IMR-90 (cell line): ENCODE measurements around the gene BPGM. TPM values are rescaled to one million over a fixed set of nuclear protein-coding genes. Genes with fewer than 3 reads are reported as not detected.
A peak's percentile ranks its signal among the peaks of the same experiment; 100 is the strongest.

Source experiments
- ATAC-seq: fragments of 200-7000 bp; cut with Tn5 transposase; 2 replicates; pipeline ENCODE4 v1.9.1; 2020; ENCODE audit warnings: low read depth, mild to moderate bottlenecking, moderate library complexity
- BruUV-seq: library from RNA; stranded (reverse); fragments of 400-500 nt; replicated peaks from 2 replicates; lab custom pipeline; 2021; lab: Mats Ljungman, UMichigan
- CTCF ChIA-PET: fragments of 300-600 bp; formaldehyde crosslinking; extraction: SDS; loops from one replicate; lab custom pipeline; 2021; ENCODE audit warnings: antibody characterized with exemption; lab: Yijun Ruan, JAX
- POLR2A ChIA-PET: fragments of 300-600 bp; sonication (Branson Sonifier 250); formaldehyde crosslinking; loops from one replicate; lab custom pipeline; 2022; ENCODE audit warnings: antibody characterized with exemption; ENCODE audit not compliant: unreplicated experiment; lab: Charles Lee
- DNase-seq: peaks from one replicate; pipeline ENCODE4 v3.0.0; 2013
- H2AFZ ChIP-seq: replicated peaks from 2 replicates; pipeline ENCODE3; 2013; ENCODE audit warnings: low read length, mild to moderate bottlenecking; ENCODE audit not compliant: poor library complexity
- H2AK5ac ChIP-seq: 2 replicates; pipeline ENCODE4 v1.6.1; 2013; ENCODE audit warnings: low read depth, low read length, inconsistent platforms
- H2AK9ac ChIP-seq: replicated peaks from 2 replicates; pipeline ENCODE3; 2013; ENCODE audit warnings: mild to moderate bottlenecking, low read depth, low read length, moderate library complexity; ENCODE audit not compliant: poor library complexity
- H2BK120ac ChIP-seq: 2 replicates; pipeline ENCODE4 v1.6.1; 2013; ENCODE audit warnings: low read depth, low read length, inconsistent platforms
- H2BK15ac ChIP-seq: 3 replicates; pipeline ENCODE4 v1.6.1; 2013; ENCODE audit warnings: low read depth, low read length, inconsistent platforms
- H2BK20ac ChIP-seq: 2 replicates; pipeline ENCODE4 v1.6.1; 2013; ENCODE audit warnings: low read depth, mild to moderate bottlenecking, inconsistent platforms, low read length, moderate library complexity
- H2BK5ac ChIP-seq: 2 replicates; pipeline ENCODE4 v1.6.1; 2013; ENCODE audit warnings: mild to moderate bottlenecking, low read depth, low read length, inconsistent platforms; ENCODE audit not compliant: poor library complexity, severe bottlenecking
- H3K14ac ChIP-seq: replicated peaks from 2 replicates; pipeline ENCODE4 v1.6.1; 2013; ENCODE audit warnings: low read depth, low read length, inconsistent platforms
- H3K18ac ChIP-seq: 2 replicates; pipeline ENCODE4 v1.6.1; 2013; ENCODE audit warnings: low read depth, low read length, control low read depth
- H3K23ac ChIP-seq: 2 replicates; pipeline ENCODE4 v1.6.1; 2013; ENCODE audit warnings: low read depth, low read length, inconsistent platforms
- H3K27ac ChIP-seq: 2 replicates; pipeline ENCODE4 v1.5.1; 2013; ENCODE audit warnings: mild to moderate bottlenecking, control low read depth, low read length; ENCODE audit not compliant: insufficient read depth
- H3K27me3 ChIP-seq: 2 replicates; pipeline ENCODE4 v1.6.1; 2013; ENCODE audit warnings: low read length; ENCODE audit not compliant: control insufficient read depth, insufficient read depth
- H3K36me3 ChIP-seq: 2 replicates; pipeline ENCODE4 v1.6.1; 2013; ENCODE audit warnings: low read length, mixed read lengths; ENCODE audit not compliant: control insufficient read depth, insufficient read depth
- H3K4ac ChIP-seq: 2 replicates; pipeline ENCODE4 v1.6.1; 2013; ENCODE audit warnings: low read depth, low read length, inconsistent platforms
- H3K4me1 ChIP-seq: 2 replicates; pipeline ENCODE4 v1.6.1; 2013; ENCODE audit warnings: low read length, mixed read lengths; ENCODE audit not compliant: control insufficient read depth, insufficient read depth
- H3K4me2 ChIP-seq: 2 replicates; pipeline ENCODE4 v1.6.1; 2013; ENCODE audit warnings: low read depth, mild to moderate bottlenecking, control low read depth, low read length, moderate library complexity
- H3K4me3 ChIP-seq: 2 replicates; pipeline ENCODE4 v1.5.1; 2013; ENCODE audit warnings: low read depth, mild to moderate bottlenecking, control low read depth, low read length, moderate library complexity; ENCODE audit not compliant: insufficient read depth
- H3K56ac ChIP-seq: 2 replicates; pipeline ENCODE4 v1.6.1; 2013; ENCODE audit warnings: low read length, inconsistent platforms; ENCODE audit not compliant: insufficient read depth; ENCODE audit errors: extremely low read depth
- H3K79me1 ChIP-seq, 2 experiments: 2 replicates each; pipeline ENCODE4 v1.6.1; 2013; ENCODE audit warnings: low read length in 2 of 2, inconsistent platforms in 1 of 2, low read depth in 1 of 2
- H3K9ac ChIP-seq: 2 replicates; pipeline ENCODE4 v1.6.1; 2013; ENCODE audit warnings: low read depth, low read length, control low read depth
- H3K9me1 ChIP-seq: 2 replicates; pipeline ENCODE4 v1.6.1; 2013; ENCODE audit warnings: low read length, inconsistent platforms; ENCODE audit not compliant: insufficient read depth
- H3K9me3 ChIP-seq: 2 replicates; pipeline ENCODE4 v1.6.1; 2013; ENCODE audit warnings: low read length; ENCODE audit not compliant: control insufficient read depth, insufficient read depth
- H4K20me1 ChIP-seq: 2 replicates; pipeline ENCODE4 v1.6.1; 2013; ENCODE audit warnings: low read length, inconsistent platforms; ENCODE audit not compliant: insufficient read depth
- H4K5ac ChIP-seq: 2 replicates; pipeline ENCODE4 v1.6.1; 2013; ENCODE audit warnings: mild to moderate bottlenecking, low read depth, low read length, control low read depth
- H4K8ac ChIP-seq, 2 experiments: 2 replicates each; pipeline ENCODE4 v1.6.1; 2013; ENCODE audit warnings: low read depth in 2 of 2, low read length in 2 of 2, control low read depth in 1 of 2, inconsistent platforms in 1 of 2
- H4K91ac ChIP-seq: 2 replicates; pipeline ENCODE4 v1.6.1; 2013; ENCODE audit warnings: low read depth, low read length, inconsistent platforms; ENCODE audit not compliant: insufficient read depth
- BHLHE40 ChIP-seq: fragments of 150-350 bp; IDR thresholded peaks from 2 replicates; pipeline ENCODE4 v1.6.1; 2016; ENCODE audit warnings: mild to moderate bottlenecking, low read depth, low read length
- CHD1 ChIP-seq: IDR thresholded peaks from 2 replicates; pipeline ENCODE4 v1.6.1; 2012; ENCODE audit warnings: low read depth, low read length, improper control_type of control experiment
- FOS ChIP-seq: fragments of 150-350 bp; IDR thresholded peaks from 2 replicates; pipeline ENCODE4 v1.6.1; 2016; ENCODE audit warnings: low read depth, low read length
- MAFK ChIP-seq: IDR thresholded peaks from 2 replicates; pipeline ENCODE4 v1.6.1; 2012; ENCODE audit warnings: low read depth, low read length, improper control_type of control experiment
- MXI1 ChIP-seq: IDR thresholded peaks from 2 replicates; pipeline ENCODE4 v1.6.1; 2012; ENCODE audit warnings: low read depth, mild to moderate bottlenecking, low read length, moderate library complexity, borderline replicate concordance
- POLR2A ChIP-seq: IDR thresholded peaks from 2 replicates; pipeline ENCODE4 v1.6.1; 2012; ENCODE audit warnings: mild to moderate bottlenecking, low read depth, low read length
- WGBS, 2 experiments: methylation state at CpG; one replicate each; pipeline versions ENCODE4 v1.1.5 to v1.1.7; 2013; ENCODE audit warnings: missing lambda C conversion rate in 2 of 2; ENCODE audit not compliant: insufficient read length in 1 of 2; ENCODE audit errors: extremely low coverage in 2 of 2; 5-methylcytosine and 5-hydroxymethylcytosine counted together
- dilution Hi-C: fragments of 300-500 bp; cut with HindIII; formaldehyde crosslinking; loops from one replicate; pipeline ENCODE4 v1.14.3; 2018; ENCODE audit warnings: low sequenced_read_pairs; ENCODE audit not compliant: unreplicated experiment
- in situ Hi-C: fragments of 300-500 bp; cut with MboI; formaldehyde crosslinking; loops from 3 replicates; pipeline ENCODE4 v1.14.3; 2019; ENCODE audit warnings: low sequenced_read_pairs, inconsistent platforms, mixed read lengths
- intact Hi-C: fragments of 100-400 bp; cut with micrococcal nuclease; formaldehyde crosslinking; loops from 2 replicates; pipeline ENCODE4 v1.10.0; 2022
- polyA plus RNA-seq, 3 experiments: library from polyadenylated mRNA; depleted of rRNA; stranded (reverse); fragments of >200 nt; gene quantifications; 2 replicates each; pipeline ENCODE4 v1.2.3, GENCODE V29; 2012; ENCODE audit warnings: low replicate concordance in 1 of 3
- total RNA-seq: library from RNA; depleted of rRNA; stranded (reverse); fragments of >200 nt; gene quantifications from 2 replicates; pipeline ENCODE4 v1.2.3, GENCODE V29; 2012

BPGM gene
- total and polyA plus RNA-seq, 2 of the 4 experiments (the other 2 are of a cell fraction): 18.8 to 20.0 TPM

DNA sequence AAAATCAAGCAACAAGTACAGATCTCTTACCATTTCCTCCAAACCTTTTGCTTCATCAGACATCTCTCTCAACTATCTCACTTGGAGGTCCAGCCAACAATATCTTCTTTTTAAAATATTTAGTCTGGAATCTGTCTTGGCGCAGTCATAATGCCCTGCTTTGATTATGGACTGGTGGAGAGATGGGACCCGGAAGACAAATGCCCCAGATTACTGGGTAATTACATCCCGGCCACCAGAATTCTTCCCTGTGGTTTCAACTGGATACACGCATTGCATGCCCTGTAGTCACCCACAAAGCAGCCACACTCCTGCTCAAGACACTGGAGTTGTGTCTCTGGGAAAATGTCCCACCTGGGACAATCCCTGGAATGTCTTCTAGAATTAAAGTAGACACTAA lies 65.5 kb downstream of the BPGM start:
- TF ChIP-seq MXI1: no peak
- TF ChIP-seq POLR2A: no peak
- TF ChIP-seq FOS: no peak
- TF ChIP-seq BHLHE40: no peak
- TF ChIP-seq MAFK: no peak
- TF ChIP-seq CHD1: no peak

More for the DNA sequence above, 65.5 kb downstream of the BPGM start:
- Histone ChIP-seq H2BK120ac (peak overlapping the region; percentile 32; the same call in 1 of the 2 replicates), H3K79me1 (peaks cover 0 to 6% of the 10 kb centered on the region in 2 experiments; a peak in 1 of 4 replicates), H2BK15ac (no peak overlapping the region), H3K27me3 (no peaks in the 10 kb centered on the region), H4K5ac (peak overlapping the region; percentile 25; the same call in 1 of the 2 replicates), H4K91ac (no peak overlapping the region), H3K36me3 (no peaks in the 10 kb centered on the region), H4K20me1 (no peaks in the 10 kb centered on the region), H3K4me1 (peaks cover 8% of the 10 kb centered on the region; the same call in 1 of the 2 replicates), H2AK9ac (no peak overlapping the region), H3K23ac (peak overlapping the region; percentile 24; the same call in 1 of the 2 replicates), H3K9me1 (peaks cover 3% of the 10 kb centered on the region; the same call in 1 of the 2 replicates), H2BK20ac (no peak overlapping the region; the same call in 1 of the 2 replicates), H2BK5ac (peak overlapping the region; percentile 46), H3K14ac (peak overlapping the region; percentile 43), H3K4ac (no peak overlapping the region), H3K9me3 (no peaks in the 10 kb centered on the region), H2AK5ac (no peak overlapping the region), H3K56ac (no peak overlapping the region), H3K9ac (no peak overlapping the region), H2AFZ (no peak overlapping the region), H3K4me3 (no peak overlapping the region), H3K27ac (no peak overlapping the region), H4K8ac (peak overlapping the region; percentile 16 to 63; a peak in 3 of 4 replicates), H3K18ac (peak overlapping the region; percentile 91; the same call in 1 of the 2 replicates), H3K4me2 (peak overlapping the region; percentile 40; the same call in 1 of the 2 replicates)
- no CpG with 5 or more reads among the region's 4 CpGs for WGBS, 2 experiments
- no TSS peak for BruUV-seq
- ATAC-seq: peak; percentile 69
- ChIA-PET POLR2A (no interaction called here), CTCF (no interaction called here)
- in situ Hi-C loops (no loop called here), intact Hi-C loops (no loop called here), dilution Hi-C loops (no loop called here)
- DNase-seq: no peak
